ENCODE results near the gene HDLBP. TPM values are rescaled to one million over a fixed set of nuclear protein-coding genes. Genes with fewer than 3 reads are reported as not detected.
A peak's percentile ranks its signal among the peaks of the same experiment; 100 is the strongest.

HDLBP gene
- total and polyA plus RNA-seq, 12 donors = 206 to 419 (median 353) TPM

DNA sequence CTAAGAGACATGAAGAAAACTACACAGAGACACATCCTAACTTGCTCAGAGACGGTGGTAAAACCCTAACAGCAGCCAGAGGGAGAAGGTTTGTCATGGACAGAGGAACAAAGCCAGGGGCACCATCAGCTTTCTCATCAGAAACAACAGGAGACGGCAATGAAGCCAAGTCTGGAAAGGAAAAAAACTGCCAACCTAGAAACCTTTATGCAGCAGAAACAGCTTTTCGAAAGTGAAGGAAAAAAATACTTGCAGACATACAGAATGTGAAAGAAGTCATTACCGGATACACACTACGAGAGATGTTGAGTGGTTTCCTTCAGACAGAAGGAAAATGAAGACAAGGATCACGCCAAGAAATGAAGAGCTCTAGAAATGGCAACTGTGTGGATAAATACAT is 71.1 kb downstream of the HDLBP start:
- H3K36me3 ChIP-seq = peaks cover 11 to 100% (median 88%) of the 10 kb centered on the region in 9 donors
- DNase-seq = no peak
- H3K27me3 ChIP-seq = no peaks in the 10 kb centered on the region
- intact Hi-C loops (cut with DNase I) = no loop called here
- no peaks in the 10 kb centered on the region for H3K4me1 ChIP-seq
- 96 to 97% methylated on average over 6 of the region's 6 CpGs for WGBS, 2 donors
- TF ChIP-seq, protein P1, sequence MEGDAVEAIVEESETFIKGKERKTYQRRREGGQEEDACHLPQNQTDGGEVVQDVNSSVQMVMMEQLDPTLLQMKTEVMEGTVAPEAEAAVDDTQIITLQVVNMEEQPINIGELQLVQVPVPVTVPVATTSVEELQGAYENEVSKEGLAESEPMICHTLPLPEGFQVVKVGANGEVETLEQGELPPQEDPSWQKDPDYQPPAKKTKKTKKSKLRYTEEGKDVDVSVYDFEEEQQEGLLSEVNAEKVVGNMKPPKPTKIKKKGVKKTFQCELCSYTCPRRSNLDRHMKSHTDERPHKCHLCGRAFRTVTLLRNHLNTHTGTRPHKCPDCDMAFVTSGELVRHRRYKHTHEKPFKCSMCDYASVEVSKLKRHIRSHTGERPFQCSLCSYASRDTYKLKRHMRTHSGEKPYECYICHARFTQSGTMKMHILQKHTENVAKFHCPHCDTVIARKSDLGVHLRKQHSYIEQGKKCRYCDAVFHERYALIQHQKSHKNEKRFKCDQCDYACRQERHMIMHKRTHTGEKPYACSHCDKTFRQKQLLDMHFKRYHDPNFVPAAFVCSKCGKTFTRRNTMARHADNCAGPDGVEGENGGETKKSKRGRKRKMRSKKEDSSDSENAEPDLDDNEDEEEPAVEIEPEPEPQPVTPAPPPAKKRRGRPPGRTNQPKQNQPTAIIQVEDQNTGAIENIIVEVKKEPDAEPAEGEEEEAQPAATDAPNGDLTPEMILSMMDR (IDR thresholded peaks at IDR 0.05) = no peak
- no peaks in the 10 kb centered on the region for H3K9me3 ChIP-seq
- H3K27ac ChIP-seq = no peak overlapping the region
- ATAC-seq = no peak
- H3K4me3 ChIP-seq = no peak overlapping the region

DNA sequence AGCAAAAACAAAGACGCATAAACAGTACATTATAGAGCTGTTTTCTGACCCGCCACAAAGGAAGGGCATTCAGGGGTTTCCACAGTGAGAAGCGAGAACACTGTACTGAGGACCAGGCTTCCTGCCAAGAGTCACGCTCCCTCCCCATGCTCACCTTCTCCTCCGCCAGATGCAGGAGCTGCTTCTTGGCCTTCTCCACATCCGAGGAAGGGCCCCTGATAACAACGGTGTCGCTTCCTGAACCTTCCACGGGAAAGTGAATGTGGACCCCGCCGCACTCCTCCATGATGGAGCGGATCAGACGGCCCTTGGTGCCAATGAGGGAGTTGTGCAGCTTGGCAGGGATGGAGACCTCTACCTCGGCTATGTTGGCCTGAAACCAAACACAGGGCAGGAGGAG is 73.2 kb downstream of the HDLBP start:
- DNase-seq (no peak), ATAC-seq (peak in 1 of 8 donors; percentile 9)
- Histone ChIP-seq H3K27me3 (no peaks in the 10 kb centered on the region), H3K4me3 (no peak overlapping the region), H3K36me3 (peaks cover 11 to 100% (median 88%) of the 10 kb centered on the region in 9 donors), H3K27ac (no peak overlapping the region), H3K9me3 (no peaks in the 10 kb centered on the region), H3K4me1 (no peaks in the 10 kb centered on the region)
- WGBS, 2 donors = 58 to 66% methylated on average over 14 of the region's 14 CpGs
- TF ChIP-seq, protein P1 (IDR thresholded peaks at IDR 0.05) = no peak
- intact Hi-C loops (cut with DNase I) = no loop called here

DNA sequence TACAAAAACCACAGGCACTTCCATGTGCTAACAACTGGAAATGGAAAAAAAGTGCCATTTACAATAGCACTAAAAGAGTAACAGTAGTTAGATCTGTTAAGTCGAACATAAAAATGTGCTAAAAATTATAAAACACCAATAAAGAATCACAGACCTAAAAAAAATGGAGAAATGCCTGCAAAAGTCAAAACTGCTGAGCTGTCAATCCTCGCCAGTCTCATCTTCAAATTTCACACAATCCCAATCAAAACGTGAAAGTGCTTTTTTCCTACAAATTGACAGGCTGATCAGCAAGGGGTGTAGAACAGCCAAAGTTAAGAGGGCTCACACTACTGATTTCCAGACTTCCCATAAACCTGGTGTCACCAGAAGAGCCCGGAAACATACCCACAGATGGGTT is 73.8 kb downstream of the HDLBP start:
- H3K27ac ChIP-seq = no peak overlapping the region
- WGBS, 2 donors = 92 to 93% methylated on average over 4 of the region's 4 CpGs
- TF ChIP-seq, protein P1 (IDR thresholded peaks at IDR 0.05) = no peak
- no peaks in the 10 kb centered on the region for H3K27me3 ChIP-seq
- ATAC-seq = no peak
- H3K36me3 ChIP-seq = peaks cover 12 to 100% (median 89%) of the 10 kb centered on the region in 9 donors
- no peaks in the 10 kb centered on the region for H3K4me1 ChIP-seq
- no peaks in the 10 kb centered on the region for H3K9me3 ChIP-seq
- H3K4me3 ChIP-seq = no peak overlapping the region
- intact Hi-C loops (cut with DNase I) = no loop called here
- no peak for DNase-seq

DNA sequence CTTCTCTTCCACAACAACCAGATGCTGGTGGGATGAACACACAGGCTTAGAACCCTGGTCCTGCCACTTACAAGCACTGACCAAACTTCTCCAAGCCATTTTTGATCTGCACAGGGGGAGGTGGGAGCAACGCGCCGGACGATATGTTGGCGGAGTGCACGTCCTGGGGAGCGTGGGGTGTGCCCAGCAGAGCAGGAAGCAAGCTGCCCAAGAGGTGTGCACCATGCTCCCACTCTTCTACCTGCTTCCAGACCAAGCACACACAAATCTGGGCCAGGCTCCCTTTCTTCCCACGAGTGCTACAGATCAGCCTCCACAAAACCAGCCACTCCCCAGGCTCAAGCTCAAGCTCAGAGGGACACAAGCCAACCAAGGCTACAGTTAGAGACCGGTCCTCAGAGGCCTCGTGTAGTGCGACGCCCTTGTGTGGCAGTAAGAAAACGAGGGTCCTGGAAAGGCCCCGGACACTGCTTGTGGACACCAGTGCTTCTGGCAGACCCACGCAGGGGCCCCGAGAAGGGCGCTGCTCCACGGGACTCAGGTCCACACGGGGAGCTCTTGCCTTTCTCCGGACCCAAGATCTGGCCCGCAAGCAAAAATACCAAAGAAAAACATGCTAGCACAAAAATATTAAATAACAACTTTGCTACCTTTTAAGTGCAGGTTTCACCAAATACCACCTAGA is 75.0 kb downstream of the HDLBP start:
- peaks cover 9 to 100% (median 89%) of the 10 kb centered on the region in 9 donors for H3K36me3 ChIP-seq
- no peaks in the 10 kb centered on the region for H3K27me3 ChIP-seq

More for the DNA sequence above, 75.0 kb downstream of the HDLBP start:
- WGBS, 2 donors = 92 to 93% methylated on average over 21 of the region's 21 CpGs
- DNase-seq (no peak), ATAC-seq (no peak)
- no peak overlapping the region for H3K4me3 ChIP-seq
- TF ChIP-seq, protein P1 (IDR thresholded peaks at IDR 0.05) = no peak
- H3K27ac ChIP-seq = no peak overlapping the region
- intact Hi-C loops (cut with DNase I) = no loop called here
- H3K4me1 ChIP-seq = no peaks in the 10 kb centered on the region
- H3K9me3 ChIP-seq = no peaks in the 10 kb centered on the region

Measured in heart right ventricle (tissue), 16 donors.